Measurements from ENCODE around the gene GET4. TPM values are rescaled to one million over a fixed set of nuclear protein-coding genes. Genes with fewer than 3 reads are reported as not detected.

The GET4 gene
- total RNA-seq, 4 donors from 2014 or later: 16.3 to 35.0 (median 17.9) TPM

- no peak for TF ChIP-seq CTCF (IDR thresholded peaks at IDR 0.05; ENCODE audit: low read depth)
Measured at GRCh38 chr7:918441-919113, 42.2 kb downstream of the GET4 start.

- no peak for TF ChIP-seq CTCF (IDR thresholded peaks at IDR 0.05; ENCODE audit: low read depth)
Measured at GRCh38 chr7:919114-919442, 42.7 kb downstream of the GET4 start.

- no peak for TF ChIP-seq CTCF (IDR thresholded peaks at IDR 0.05; ENCODE audit: low read depth)
Measured at GRCh38 chr7:919924-920341, 43.6 kb downstream of the GET4 start.

- no peak for TF ChIP-seq CTCF (IDR thresholded peaks at IDR 0.05; ENCODE audit: low read depth)
Measured at GRCh38 chr7:920351-921070, 44.2 kb downstream of the GET4 start.

GRCh38 chr7:921071-921461, 44.7 kb downstream of the GET4 start:
- no peak for TF ChIP-seq CTCF (IDR thresholded peaks at IDR 0.05; ENCODE audit: low read depth)

- no peak for TF ChIP-seq CTCF (IDR thresholded peaks at IDR 0.05; ENCODE audit: low read depth)
Measured at GRCh38 chr7:921581-922333, 45.4 kb downstream of the GET4 start.

Data from subcutaneous adipose tissue (tissue), 4 donors.